Measurements from ENCODE around the gene ALB. TPM values are rescaled to one million over a fixed set of nuclear protein-coding genes. Genes with fewer than 3 reads are reported as not detected.

Gene ALB
- total RNA-seq, 2 donors from 2014 or later, result 0.41 TPM; not detected in 1

GRCh38 chr4:73404457-73404856, 370 bp downstream of the ALB start:
- TF ChIP-seq CTCF (IDR thresholded peaks at IDR 0.05), result no peak
- H3K4me3 ChIP-seq, result no peak overlapping the region
- DNase-seq (ENCODE audit: low spot score), result no peak
- H3K9me3 ChIP-seq, result no peaks in the 10 kb centered on the region
- no peaks in the 10 kb centered on the region for H3K4me1 ChIP-seq
- H3K27me3 ChIP-seq, result no peaks in the 10 kb centered on the region
- H3K27ac ChIP-seq, result no peak overlapping the region
- H3K36me3 ChIP-seq, result no peaks in the 10 kb centered on the region

GRCh38 chr4:73405138-73405537, 1.1 kb downstream of the ALB start:
- no peak for TF ChIP-seq CTCF (IDR thresholded peaks at IDR 0.05)
- H3K9me3 ChIP-seq, result no peaks in the 10 kb centered on the region

GRCh38 chr4:73406548-73406875, 2.4 kb downstream of the ALB start:
- H3K4me3 ChIP-seq, result no peak overlapping the region
- no peaks in the 10 kb centered on the region for H3K36me3 ChIP-seq
- TF ChIP-seq CTCF (IDR thresholded peaks at IDR 0.05), result no peak

More at GRCh38 chr4:73405138-73405537, 1.1 kb downstream of the ALB start:
- Histone ChIP-seq H3K4me1 (no peaks in the 10 kb centered on the region), H3K4me3 (no peak overlapping the region), H3K27me3 (no peaks in the 10 kb centered on the region), H3K27ac (no peak overlapping the region), H3K36me3 (no peaks in the 10 kb centered on the region)
- no peak for DNase-seq (ENCODE audit: low spot score)

GRCh38 chr4:73407227-73407673, 3.2 kb downstream of the ALB start:
- no peak for DNase-seq (ENCODE audit: low spot score)
- Histone ChIP-seq H3K36me3 (no peaks in the 10 kb centered on the region), H3K4me3 (no peak overlapping the region), H3K4me1 (no peaks in the 10 kb centered on the region), H3K27ac (no peak overlapping the region), H3K27me3 (no peaks in the 10 kb centered on the region), H3K9me3 (no peaks in the 10 kb centered on the region)
- no peak for TF ChIP-seq CTCF (IDR thresholded peaks at IDR 0.05)

More at GRCh38 chr4:73406548-73406875, 2.4 kb downstream of the ALB start:
- Histone ChIP-seq H3K9me3 (no peaks in the 10 kb centered on the region), H3K27me3 (no peaks in the 10 kb centered on the region), H3K27ac (no peak overlapping the region), H3K4me1 (no peaks in the 10 kb centered on the region)
- no peak for DNase-seq (ENCODE audit: low spot score)

GRCh38 chr4:73408181-73408867, 4.2 kb downstream of the ALB start:
- Histone ChIP-seq H3K9me3 (no peaks in the 10 kb centered on the region), H3K4me1 (no peaks in the 10 kb centered on the region), H3K27me3 (no peaks in the 10 kb centered on the region), H3K36me3 (no peaks in the 10 kb centered on the region), H3K4me3 (no peak overlapping the region), H3K27ac (no peak overlapping the region)
- no peak for DNase-seq (ENCODE audit: low spot score)
- TF ChIP-seq CTCF (IDR thresholded peaks at IDR 0.05), result no peak

Data from right atrium auricular region (tissue), 2 donors.